Bronchial epithelial cell (primary cell): Measurements from ENCODE around the gene HNRNPH2. TPM values are rescaled to one million over a fixed set of nuclear protein-coding genes. Genes with fewer than 3 reads are reported as not detected.

Source experiments
- DNase-seq: peaks from one replicate; pipeline ENCODE4 v3.0.0-alpha.2; 2010; ENCODE audit warnings: low read depth
- FAIRE-seq: peaks from 2 replicates; lab custom pipeline; 2011; peaks lifted over from hg19 to GRCh38; lab: Jason Lieb, UNC
- H3K27me3 ChIP-seq: 2 replicates; pipeline ENCODE4 v1.5.1; 2011; ENCODE audit warnings: low read length; ENCODE audit not compliant: control insufficient read depth, insufficient read depth
- H3K36me3 ChIP-seq: 2 replicates; pipeline ENCODE4 v1.5.1; 2011; ENCODE audit warnings: low read length; ENCODE audit not compliant: control insufficient read depth, insufficient read depth
- H3K4me3 ChIP-seq: 2 replicates; pipeline ENCODE4 v1.5.1; 2011; ENCODE audit warnings: mild to moderate bottlenecking, low read depth, low read length, control low read depth
- total RNA-seq: library from RNA; depleted of rRNA; stranded (reverse); fragments of >200 nt; gene quantifications from 2 replicates; pipeline ENCODE4 v1.2.1, GENCODE V29; 2014
- TF ChIP-seq, protein P1 (sequence below): IDR thresholded peaks from 2 replicates; pipeline ENCODE4 v1.5.1; 2011; ENCODE audit warnings: mild to moderate bottlenecking, moderate library complexity, low read length, control low read depth, inconsistent platforms; ENCODE audit not compliant: insufficient read depth, severe bottlenecking

HNRNPH2 gene
- total RNA-seq, 1 donor from 2014 or later: 104 TPM

DNA sequence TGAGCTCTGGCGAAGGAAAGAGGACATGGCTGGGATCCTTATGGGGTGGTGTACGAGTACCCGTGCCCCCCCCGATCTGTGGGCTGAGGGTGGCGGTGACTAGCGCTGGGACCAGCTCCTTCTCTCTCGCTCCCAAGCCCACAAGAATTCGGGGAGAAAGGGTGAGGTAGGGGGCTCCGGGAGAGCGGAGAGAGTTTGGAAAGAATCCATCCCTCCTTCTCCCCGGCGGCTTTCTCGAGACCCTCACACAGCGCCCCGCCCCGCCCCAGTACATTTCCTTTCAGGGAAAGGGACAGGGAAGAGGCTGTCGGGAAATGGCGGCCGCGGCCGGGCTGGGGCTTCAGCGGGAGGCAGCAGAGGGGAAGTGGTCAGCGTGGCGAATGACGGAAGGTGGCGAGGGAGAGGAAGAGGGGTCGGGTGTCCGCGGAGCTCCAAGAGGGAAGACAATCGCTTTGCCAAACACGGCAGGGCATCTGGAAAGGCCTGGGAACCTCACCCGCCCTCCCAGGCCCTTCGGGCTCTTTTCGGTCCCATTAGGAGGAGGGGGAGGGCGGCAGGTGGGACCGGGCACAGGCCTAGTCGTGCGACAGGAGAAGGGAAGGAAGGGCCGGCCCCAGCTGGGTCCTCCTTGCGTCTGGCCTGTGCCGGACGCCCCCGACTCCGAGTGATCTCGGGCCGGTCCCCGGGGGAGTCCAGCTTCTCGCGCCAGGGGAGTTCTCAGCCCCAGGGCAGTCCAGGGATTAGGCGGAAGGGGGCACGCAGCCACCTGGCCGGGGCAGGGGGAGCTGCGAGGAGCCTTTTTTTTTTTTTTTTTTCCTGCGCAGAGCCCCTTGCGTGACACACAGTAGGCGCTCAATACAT is 10.2 kb downstream of the HNRNPH2 start:
- no peak for FAIRE-seq
- peak overlapping the region; percentile 54 for H3K4me3 ChIP-seq
- H3K36me3 ChIP-seq: no peaks in the 10 kb centered on the region
- no peak for DNase-seq
- H3K27me3 ChIP-seq: no peaks in the 10 kb centered on the region
- TF ChIP-seq, protein P1, sequence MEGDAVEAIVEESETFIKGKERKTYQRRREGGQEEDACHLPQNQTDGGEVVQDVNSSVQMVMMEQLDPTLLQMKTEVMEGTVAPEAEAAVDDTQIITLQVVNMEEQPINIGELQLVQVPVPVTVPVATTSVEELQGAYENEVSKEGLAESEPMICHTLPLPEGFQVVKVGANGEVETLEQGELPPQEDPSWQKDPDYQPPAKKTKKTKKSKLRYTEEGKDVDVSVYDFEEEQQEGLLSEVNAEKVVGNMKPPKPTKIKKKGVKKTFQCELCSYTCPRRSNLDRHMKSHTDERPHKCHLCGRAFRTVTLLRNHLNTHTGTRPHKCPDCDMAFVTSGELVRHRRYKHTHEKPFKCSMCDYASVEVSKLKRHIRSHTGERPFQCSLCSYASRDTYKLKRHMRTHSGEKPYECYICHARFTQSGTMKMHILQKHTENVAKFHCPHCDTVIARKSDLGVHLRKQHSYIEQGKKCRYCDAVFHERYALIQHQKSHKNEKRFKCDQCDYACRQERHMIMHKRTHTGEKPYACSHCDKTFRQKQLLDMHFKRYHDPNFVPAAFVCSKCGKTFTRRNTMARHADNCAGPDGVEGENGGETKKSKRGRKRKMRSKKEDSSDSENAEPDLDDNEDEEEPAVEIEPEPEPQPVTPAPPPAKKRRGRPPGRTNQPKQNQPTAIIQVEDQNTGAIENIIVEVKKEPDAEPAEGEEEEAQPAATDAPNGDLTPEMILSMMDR: no peak

DNA sequence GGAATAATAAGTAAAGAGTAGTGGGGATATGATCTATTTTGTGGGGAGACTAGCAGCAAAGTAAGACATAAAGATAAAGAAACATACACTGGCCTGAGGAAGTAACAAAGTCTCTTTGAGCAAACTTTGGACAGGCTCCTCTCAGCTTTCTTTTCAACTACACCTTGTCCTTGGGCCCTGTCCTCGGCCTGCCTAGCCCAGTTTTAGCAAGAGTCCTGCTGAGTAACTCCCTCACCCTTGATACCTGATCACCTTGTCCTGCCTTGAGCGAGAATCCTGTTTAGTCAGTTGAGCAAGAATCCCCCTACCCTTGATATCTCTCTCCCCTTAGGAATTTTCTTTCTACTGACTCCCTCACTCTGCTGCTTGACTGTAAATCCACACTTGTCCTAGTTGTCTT is 11.5 kb downstream of the HNRNPH2 start:
- FAIRE-seq: no peak
- TF ChIP-seq, protein P1: no peak
- no peak overlapping the region for H3K4me3 ChIP-seq

GRCh38 chrX:101427954-101428353 is 19.9 kb downstream of the HNRNPH2 start:
- H3K27me3 ChIP-seq: no peaks in the 10 kb centered on the region
- DNase-seq: no peak
- no peaks in the 10 kb centered on the region for H3K36me3 ChIP-seq
- no peak overlapping the region for H3K4me3 ChIP-seq
- TF ChIP-seq, protein P1: no peak
- FAIRE-seq: no peak

More for the DNA sequence above, 11.5 kb downstream of the HNRNPH2 start:
- Histone ChIP-seq H3K27me3 (no peaks in the 10 kb centered on the region), H3K36me3 (no peaks in the 10 kb centered on the region)
- DNase-seq: no peak

- FAIRE-seq: no peak
- TF ChIP-seq, protein P1: no peak
- H3K4me3 ChIP-seq: no peak overlapping the region
- H3K27me3 ChIP-seq: no peaks in the 10 kb centered on the region
- H3K36me3 ChIP-seq: no peaks in the 10 kb centered on the region
- DNase-seq: peak; percentile 35
Observed at GRCh38 chrX:101429934-101430333, 21.9 kb downstream of the HNRNPH2 start.

DNA sequence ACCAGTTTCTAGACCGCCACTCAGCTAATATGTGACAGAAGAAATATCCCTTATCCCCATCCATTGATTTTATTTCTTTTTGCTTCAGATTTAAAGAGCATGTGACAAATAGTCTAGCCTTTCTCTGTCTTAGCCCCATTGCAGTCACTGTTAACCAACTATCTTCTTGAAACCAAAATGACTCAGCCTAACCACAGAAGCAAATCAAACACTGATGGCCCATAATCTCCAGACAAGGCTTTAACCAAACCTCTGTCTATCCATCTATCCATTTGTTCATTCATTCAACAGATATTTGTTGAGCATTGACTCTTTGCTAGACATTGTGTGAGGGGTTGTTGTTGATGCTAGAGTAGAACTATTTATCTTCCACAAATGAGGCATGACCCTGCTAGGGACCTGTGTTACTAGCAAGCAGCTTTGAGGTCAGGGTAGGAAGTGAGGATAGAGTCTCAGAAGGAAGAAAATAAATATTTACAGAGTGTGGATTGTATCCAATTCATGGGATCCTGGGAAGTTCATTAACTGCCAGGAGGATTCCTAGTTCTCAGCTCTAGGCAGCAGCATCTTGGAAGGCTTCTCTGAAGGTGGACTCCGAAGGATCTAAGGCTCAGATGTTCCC is 22.5 kb downstream of the HNRNPH2 start:
- Histone ChIP-seq H3K27me3 (no peaks in the 10 kb centered on the region), H3K4me3 (no peak overlapping the region), H3K36me3 (no peaks in the 10 kb centered on the region)
- no peak for FAIRE-seq
- TF ChIP-seq, protein P1: no peak
- peak; percentile 30 for DNase-seq
